Stomach (tissue), 9 donors: ENCODE data around the gene SCAMP4. TPM values are rescaled to one million over a fixed set of nuclear protein-coding genes. Genes with fewer than 3 reads are reported as not detected.

Experiments used
- DNase-seq, 2 donors: peaks; one replicate each; pipeline versions ENCODE4 v3.0.0 to v3.0.0-alpha.2; 2013 to 2019
- H3K27ac ChIP-seq, 5 donors: fragments of 200-600 bp in 4 of 5; sonication (generic) in 4 of 5; one replicate each; pipeline ENCODE4 v1.5.1; 2013 to 2019; ENCODE audit warnings: mild to moderate bottlenecking in 1 of 5, moderate library complexity in 1 of 5
- H3K27me3 ChIP-seq, 3 donors: fragments of 200-600 bp; sonication (generic); one replicate each; pipeline ENCODE4 v1.5.1; 2017 to 2019; ENCODE audit warnings: mixed run types in 1 of 3
- H3K36me3 ChIP-seq, 4 donors: fragments of 200-600 bp; sonication (generic); 1 replicate in 3 of 4; 2 replicates in 1 of 4; pipeline ENCODE4 v1.5.1; 2016 to 2019
- H3K4me1 ChIP-seq, 4 donors: fragments of 200-600 bp; sonication (generic); one replicate each; pipeline ENCODE4 v1.5.1; 2016 to 2019
- H3K4me3 ChIP-seq, 4 donors: fragments of 200-600 bp; sonication (generic) in 3 of 4; one replicate each; pipeline ENCODE4 v1.5.1; 2016 to 2019; ENCODE audit warnings: mild to moderate bottlenecking in 1 of 4
- H3K9me3 ChIP-seq, 4 donors: fragments of 200-600 bp; sonication (generic); one replicate each; pipeline ENCODE4 v1.5.1; 2016 to 2019
- EP300 ChIP-seq: sonication (generic); formaldehyde crosslinking; IDR thresholded peaks from one replicate; pipeline ENCODE4 v1.6.1; 2017; ENCODE audit warnings: antibody characterized with exemption
- POLR2A ChIP-seq, 4 donors: fragments of 450-650 bp; IDR thresholded peaks; one replicate each; pipeline ENCODE4 v1.6.1; 2016; ENCODE audit warnings: antibody characterized with exemption in 4 of 4, control low read depth in 2 of 4, mild to moderate bottlenecking in 1 of 4, moderate library complexity in 1 of 4
- POLR2AphosphoS5 ChIP-seq, 3 donors: sonication (generic); formaldehyde crosslinking; IDR thresholded peaks; one replicate each; pipeline ENCODE4 v1.6.1; 2016; ENCODE audit warnings: antibody characterized with exemption in 3 of 3
- WGBS, 5 donors: extraction: QIAGEN DNeasy Blood & Tissue Kit in 3 of 5; methylation state at CpG; one replicate each; pipeline versions ENCODE4 v1.1.5 to v1.1.7; 2013 to 2018; 5-methylcytosine and 5-hydroxymethylcytosine counted together
- intact Hi-C: fragments of 100-400 bp; cut with DNase I; formaldehyde crosslinking; loops from one replicate; pipeline ENCODE4 v1.15.1; 2023; ENCODE audit warnings: low total_unique reads
- polyA plus RNA-seq, 3 donors: library from polyadenylated mRNA; stranded (reverse); fragments of 200-250 nt; gene quantifications; one replicate each; pipeline ENCODE4 v1.2.3, GENCODE V29; 2013
- total RNA-seq, 5 donors: library from RNA; depleted of rRNA; stranded (reverse); fragments of >200 nt; gene quantifications; one replicate each; pipeline versions ENCODE4 v1.1.0 to v1.2.3, GENCODE V29; 2014 to 2016
- TF ChIP-seq, protein P1 (sequence below), 7 experiments: fragments of 450-650 bp in 4 of 7; fragments of 200-600 bp in 3 of 7; sonication (generic) in 3 of 7; IDR thresholded peaks; one replicate each; pipeline ENCODE4 v1.5.1; 2016 to 2019; ENCODE audit warnings: antibody characterized with exemption in 7 of 7, control low read depth in 2 of 7, mild to moderate bottlenecking in 1 of 7
- donor health status: healthy with polysubstance abuse.
- donor health status: Bipolar disorder and iron deficiency.
- donor health status: healthy.

Gene SCAMP4
- total and polyA plus RNA-seq, 8 donors: 7.8 to 77.6 (median 18.6) TPM

DNA sequence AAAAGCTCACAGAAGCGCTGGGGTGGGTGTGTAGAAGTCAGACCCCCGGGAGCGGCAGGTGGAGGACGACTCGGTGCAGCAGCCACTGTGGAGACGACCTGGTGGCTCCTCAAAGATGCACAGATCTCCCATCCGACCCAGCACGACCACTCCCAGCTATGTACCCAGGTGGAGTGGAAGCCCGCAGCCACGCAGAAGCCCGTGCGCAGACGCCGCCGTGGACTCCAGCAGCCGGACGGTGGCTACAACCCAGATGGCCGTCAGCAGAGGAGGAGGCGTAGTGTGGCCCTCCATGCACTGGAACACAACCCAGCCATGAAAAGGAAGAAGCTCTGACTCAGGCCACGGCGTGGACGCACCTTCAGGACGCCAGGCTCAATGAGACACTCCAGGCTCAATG is 57.5 kb downstream of the SCAMP4 start:
- no peaks in the 10 kb centered on the region for H3K9me3 ChIP-seq
- WGBS, 5 donors: 92 to 100% (median 96%) methylated on average over 5 to 23 of the region's 23 CpGs
- no peak overlapping the region for H3K27ac ChIP-seq
- H3K4me1 ChIP-seq: peaks cover 0 to 8% (median 0%) of the 10 kb centered on the region in 4 donors
- no peaks in the 10 kb centered on the region for H3K27me3 ChIP-seq
- intact Hi-C loops: no loop called here
- TF ChIP-seq EP300 (no peak), POLR2A (IDR thresholded peaks at IDR 0.05) (no peak), POLR2AphosphoS5 (IDR thresholded peaks at IDR 0.05) (no peak)
- TF ChIP-seq, protein P1, sequence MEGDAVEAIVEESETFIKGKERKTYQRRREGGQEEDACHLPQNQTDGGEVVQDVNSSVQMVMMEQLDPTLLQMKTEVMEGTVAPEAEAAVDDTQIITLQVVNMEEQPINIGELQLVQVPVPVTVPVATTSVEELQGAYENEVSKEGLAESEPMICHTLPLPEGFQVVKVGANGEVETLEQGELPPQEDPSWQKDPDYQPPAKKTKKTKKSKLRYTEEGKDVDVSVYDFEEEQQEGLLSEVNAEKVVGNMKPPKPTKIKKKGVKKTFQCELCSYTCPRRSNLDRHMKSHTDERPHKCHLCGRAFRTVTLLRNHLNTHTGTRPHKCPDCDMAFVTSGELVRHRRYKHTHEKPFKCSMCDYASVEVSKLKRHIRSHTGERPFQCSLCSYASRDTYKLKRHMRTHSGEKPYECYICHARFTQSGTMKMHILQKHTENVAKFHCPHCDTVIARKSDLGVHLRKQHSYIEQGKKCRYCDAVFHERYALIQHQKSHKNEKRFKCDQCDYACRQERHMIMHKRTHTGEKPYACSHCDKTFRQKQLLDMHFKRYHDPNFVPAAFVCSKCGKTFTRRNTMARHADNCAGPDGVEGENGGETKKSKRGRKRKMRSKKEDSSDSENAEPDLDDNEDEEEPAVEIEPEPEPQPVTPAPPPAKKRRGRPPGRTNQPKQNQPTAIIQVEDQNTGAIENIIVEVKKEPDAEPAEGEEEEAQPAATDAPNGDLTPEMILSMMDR (IDR thresholded peaks at IDR 0.05): no peak
- peaks cover 0 to 29% (median 22%) of the 10 kb centered on the region in 4 donors for H3K36me3 ChIP-seq
- no peak for DNase-seq
- no peak overlapping the region for H3K4me3 ChIP-seq

DNA sequence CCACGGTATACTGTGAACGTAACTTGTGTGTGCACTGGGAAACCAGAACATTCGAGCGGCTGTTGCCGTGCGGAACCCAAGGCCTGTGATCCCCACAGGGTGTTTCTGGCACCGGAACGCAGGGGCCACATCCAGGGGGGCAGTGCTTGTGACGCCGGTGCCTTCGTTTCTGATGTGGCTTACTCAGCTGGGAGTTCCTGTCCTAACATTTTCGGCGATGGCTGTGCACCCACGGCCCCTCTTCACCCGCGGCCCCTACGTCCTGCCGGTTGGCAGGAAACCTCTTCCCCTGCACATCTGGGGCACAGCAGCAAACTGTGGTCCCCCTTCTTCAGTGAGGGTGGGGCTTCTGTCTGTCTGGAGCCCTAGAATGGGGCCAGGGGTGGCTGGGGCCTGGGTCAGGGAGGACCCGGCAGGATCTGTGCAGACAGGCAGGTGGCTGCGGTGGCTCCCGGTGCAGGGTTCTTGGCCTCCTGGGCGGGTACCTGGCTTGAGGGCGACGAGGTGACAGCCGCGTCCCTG is 61.9 kb downstream of the SCAMP4 start:
- DNase-seq: no peak
- 80 to 91% (median 85%) methylated on average over 22 to 26 of the region's 26 CpGs for WGBS, 5 donors
- Histone ChIP-seq H3K36me3 (peaks cover 12 to 54% (median 47%) of the 10 kb centered on the region in 4 donors), H3K4me3 (no peak overlapping the region), H3K4me1 (peaks cover 0 to 8% (median 2%) of the 10 kb centered on the region in 4 donors), H3K9me3 (no peaks in the 10 kb centered on the region), H3K27me3 (no peaks in the 10 kb centered on the region), H3K27ac (no peak overlapping the region)
- TF ChIP-seq, protein P1 (IDR thresholded peaks at IDR 0.05): no peak
- no peak for TF ChIP-seq POLR2AphosphoS5 (IDR thresholded peaks at IDR 0.05)
- TF ChIP-seq POLR2A (IDR thresholded peaks at IDR 0.05): no peak
- no peak for TF ChIP-seq EP300
- intact Hi-C loops: no loop called here

DNA sequence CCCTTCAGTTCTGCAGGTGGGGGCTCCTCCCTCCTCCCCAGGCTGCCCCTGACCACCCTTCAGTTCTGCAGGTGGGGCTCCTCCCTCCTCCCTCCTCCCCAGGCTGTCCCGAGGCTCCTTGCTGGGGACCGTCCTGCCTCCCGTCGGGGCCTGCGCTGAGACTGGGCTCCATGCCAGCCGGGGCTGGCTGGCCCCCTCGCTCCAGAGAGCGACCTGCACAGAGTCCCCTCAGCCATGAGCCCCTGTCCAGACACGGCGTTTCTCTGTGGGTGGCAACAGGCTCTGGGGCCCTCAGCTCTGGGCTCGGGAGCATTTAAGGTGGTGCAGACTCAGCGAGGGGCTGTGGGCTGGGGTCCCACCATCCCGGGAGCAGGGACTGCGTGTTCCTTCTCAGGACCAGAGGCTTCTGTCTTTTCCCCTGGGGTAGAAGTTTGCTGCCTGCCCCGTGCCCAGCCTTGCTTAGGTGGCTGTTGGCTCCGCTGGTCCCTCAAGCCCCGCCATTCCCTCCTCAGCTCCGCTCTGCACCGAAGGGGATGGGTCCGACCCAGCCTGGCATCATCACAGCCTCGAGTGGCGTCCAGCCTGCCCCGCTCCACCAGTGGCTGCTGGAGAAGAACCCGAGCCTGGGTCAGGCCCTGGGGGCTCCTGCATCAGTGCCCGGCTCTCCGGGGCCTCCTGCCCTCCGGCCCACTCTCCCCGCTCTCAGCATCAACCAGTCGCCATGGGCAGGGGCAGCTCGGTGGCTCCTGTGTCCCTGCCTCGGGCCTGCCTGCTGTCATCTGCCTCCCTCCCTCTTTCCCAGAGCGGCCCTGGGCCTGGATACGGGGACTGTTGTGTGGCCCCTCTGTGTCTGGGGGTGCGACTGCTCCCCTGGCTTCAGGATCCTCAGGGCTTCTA is 63.3 kb downstream of the SCAMP4 start:
- Histone ChIP-seq H3K36me3 (peaks cover 12 to 43% (median 39%) of the 10 kb centered on the region in 4 donors), H3K4me3 (no peak overlapping the region), H3K27me3 (no peaks in the 10 kb centered on the region), H3K27ac (no peak overlapping the region), H3K9me3 (no peaks in the 10 kb centered on the region), H3K4me1 (peaks cover 0 to 8% (median 2%) of the 10 kb centered on the region in 4 donors)
- intact Hi-C loops: no loop called here
- no peak for DNase-seq
- 74 to 82% (median 79%) methylated on average over 13 to 34 of the region's 34 CpGs for WGBS, 5 donors
- no peak for TF ChIP-seq EP300
- TF ChIP-seq, protein P1 (IDR thresholded peaks at IDR 0.05): no peak
- TF ChIP-seq POLR2A (IDR thresholded peaks at IDR 0.05): no peak
- no peak for TF ChIP-seq POLR2AphosphoS5 (IDR thresholded peaks at IDR 0.05)

DNA sequence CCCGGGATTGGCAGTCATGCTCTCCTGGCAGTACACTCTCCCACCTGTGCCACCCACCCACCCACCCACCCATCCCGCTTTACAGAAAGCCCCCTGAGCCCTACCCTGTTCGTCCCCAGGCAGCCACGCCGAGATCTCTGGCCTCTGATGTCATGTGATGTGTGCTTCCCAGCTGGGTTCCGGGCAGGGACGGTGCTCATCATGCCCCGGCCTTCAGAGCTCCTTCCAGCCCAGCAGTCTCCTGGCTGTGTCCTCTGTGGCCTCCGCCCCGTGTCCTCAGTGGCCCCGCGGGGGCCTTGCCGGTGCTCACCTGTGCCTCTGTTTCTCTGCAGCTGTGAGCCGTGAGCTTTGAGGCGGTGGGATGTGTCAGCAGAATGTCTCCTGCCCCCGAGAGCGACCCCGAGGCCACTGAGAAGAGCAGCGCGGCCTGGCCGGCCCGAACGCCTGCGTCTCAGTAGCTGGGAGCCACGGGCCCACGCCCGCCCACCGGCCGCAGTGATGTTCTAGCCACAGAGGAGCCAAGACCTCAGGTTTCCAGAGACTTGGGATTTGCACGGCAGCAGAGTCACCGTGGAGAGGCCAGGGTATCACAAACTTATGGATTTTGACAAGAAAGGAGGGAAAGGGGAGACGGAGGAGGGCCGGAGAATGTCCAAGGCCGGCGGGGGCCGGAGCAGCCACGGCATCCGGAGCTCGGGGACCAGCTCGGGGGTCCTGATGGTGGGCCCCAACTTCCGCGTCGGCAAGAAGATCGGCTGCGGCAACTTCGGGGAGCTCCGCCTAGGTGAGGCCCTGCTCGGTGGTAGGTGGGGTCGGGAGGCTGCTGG is 64.2 kb downstream of the SCAMP4 start:
- Histone ChIP-seq H3K4me1 (peaks cover 0 to 10% (median 2%) of the 10 kb centered on the region in 4 donors), H3K36me3 (peaks cover 12 to 46% (median 39%) of the 10 kb centered on the region in 4 donors), H3K27ac (no peak overlapping the region), H3K9me3 (no peaks in the 10 kb centered on the region), H3K27me3 (no peaks in the 10 kb centered on the region), H3K4me3 (no peak overlapping the region)
- DNase-seq: no peak
- intact Hi-C loops: no loop called here
- TF ChIP-seq, protein P1 (IDR thresholded peaks at IDR 0.05): no peak
- no peak for TF ChIP-seq EP300
- no peak for TF ChIP-seq POLR2A (IDR thresholded peaks at IDR 0.05)
- TF ChIP-seq POLR2AphosphoS5 (IDR thresholded peaks at IDR 0.05): no peak
- WGBS, 5 donors: 93 to 96% (median 95%) methylated on average over 42 to 49 of the region's 49 CpGs
